Fibroblast of lung (primary cell): ENCODE measurements around the gene RASA1.

Source experiments
- CTCF ChIP-seq, 2 donors: IDR thresholded peaks in 1 of 2; conservative IDR thresholded peaks in 1 of 2; 1 replicate in 1 of 2; 2 replicates in 1 of 2; pipeline ENCODE4 v1.5.1; 2011 to 2012; ENCODE audit warnings: low read length in 2 of 2, control low read depth in 1 of 2, inconsistent platforms in 1 of 2, low read depth in 1 of 2, mild to moderate bottlenecking in 1 of 2
- EZH2 ChIP-seq: IDR thresholded peaks from 2 replicates; pipeline ENCODE4 v1.5.1; 2012; ENCODE audit warnings: low read length, control low read depth, mild to moderate bottlenecking; ENCODE audit errors: missing control alignments

DNA sequence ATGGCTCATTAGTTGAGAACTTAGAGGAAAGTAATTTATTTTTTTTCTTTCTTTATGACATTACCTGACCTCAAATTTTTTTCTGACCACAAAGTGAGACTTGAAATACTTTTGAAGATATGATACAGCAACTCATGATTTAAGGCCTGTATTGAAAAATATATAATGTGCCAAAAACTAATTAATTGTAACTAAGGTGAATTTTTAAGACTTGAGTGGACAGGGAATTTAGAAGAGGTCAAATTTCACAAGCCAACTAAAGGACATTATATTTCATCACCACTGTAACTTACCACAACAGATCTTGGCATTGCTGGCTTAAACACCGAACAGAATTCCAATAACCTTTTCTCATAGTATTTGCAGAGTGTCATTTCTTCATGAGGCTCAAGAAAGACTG lies 143.2 kb downstream of the RASA1 start:
- TF ChIP-seq CTCF (conservative IDR thresholded peaks at IDR 0.05 in 1 of 2, IDR thresholded peaks at IDR 0.05 in 1 of 2; ENCODE audit: low read depth in 1 of 2, low read length in 2 of 2), result no peak
- TF ChIP-seq EZH2, result no peak
